Measurements from ENCODE around the gene IL1R1. TPM values are rescaled to one million over a fixed set of nuclear protein-coding genes. Genes with fewer than 3 reads are reported as not detected.

The IL1R1 gene
- total RNA-seq, 1 donor from 2014 or later, result 10.7 TPM

- TF ChIP-seq, protein P1, sequence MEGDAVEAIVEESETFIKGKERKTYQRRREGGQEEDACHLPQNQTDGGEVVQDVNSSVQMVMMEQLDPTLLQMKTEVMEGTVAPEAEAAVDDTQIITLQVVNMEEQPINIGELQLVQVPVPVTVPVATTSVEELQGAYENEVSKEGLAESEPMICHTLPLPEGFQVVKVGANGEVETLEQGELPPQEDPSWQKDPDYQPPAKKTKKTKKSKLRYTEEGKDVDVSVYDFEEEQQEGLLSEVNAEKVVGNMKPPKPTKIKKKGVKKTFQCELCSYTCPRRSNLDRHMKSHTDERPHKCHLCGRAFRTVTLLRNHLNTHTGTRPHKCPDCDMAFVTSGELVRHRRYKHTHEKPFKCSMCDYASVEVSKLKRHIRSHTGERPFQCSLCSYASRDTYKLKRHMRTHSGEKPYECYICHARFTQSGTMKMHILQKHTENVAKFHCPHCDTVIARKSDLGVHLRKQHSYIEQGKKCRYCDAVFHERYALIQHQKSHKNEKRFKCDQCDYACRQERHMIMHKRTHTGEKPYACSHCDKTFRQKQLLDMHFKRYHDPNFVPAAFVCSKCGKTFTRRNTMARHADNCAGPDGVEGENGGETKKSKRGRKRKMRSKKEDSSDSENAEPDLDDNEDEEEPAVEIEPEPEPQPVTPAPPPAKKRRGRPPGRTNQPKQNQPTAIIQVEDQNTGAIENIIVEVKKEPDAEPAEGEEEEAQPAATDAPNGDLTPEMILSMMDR (conservative IDR thresholded peaks at IDR 0.05; ENCODE audit: low read depth, low read length), result no peak
- DNase-seq (ENCODE audit: low read depth), result no peak
- no peak overlapping the region for H3K4me3 ChIP-seq (ENCODE audit: low read depth, low read length)
Observed at GRCh38 chr2:102181376-102181775, 38.8 kb downstream of the IL1R1 start.

DNA sequence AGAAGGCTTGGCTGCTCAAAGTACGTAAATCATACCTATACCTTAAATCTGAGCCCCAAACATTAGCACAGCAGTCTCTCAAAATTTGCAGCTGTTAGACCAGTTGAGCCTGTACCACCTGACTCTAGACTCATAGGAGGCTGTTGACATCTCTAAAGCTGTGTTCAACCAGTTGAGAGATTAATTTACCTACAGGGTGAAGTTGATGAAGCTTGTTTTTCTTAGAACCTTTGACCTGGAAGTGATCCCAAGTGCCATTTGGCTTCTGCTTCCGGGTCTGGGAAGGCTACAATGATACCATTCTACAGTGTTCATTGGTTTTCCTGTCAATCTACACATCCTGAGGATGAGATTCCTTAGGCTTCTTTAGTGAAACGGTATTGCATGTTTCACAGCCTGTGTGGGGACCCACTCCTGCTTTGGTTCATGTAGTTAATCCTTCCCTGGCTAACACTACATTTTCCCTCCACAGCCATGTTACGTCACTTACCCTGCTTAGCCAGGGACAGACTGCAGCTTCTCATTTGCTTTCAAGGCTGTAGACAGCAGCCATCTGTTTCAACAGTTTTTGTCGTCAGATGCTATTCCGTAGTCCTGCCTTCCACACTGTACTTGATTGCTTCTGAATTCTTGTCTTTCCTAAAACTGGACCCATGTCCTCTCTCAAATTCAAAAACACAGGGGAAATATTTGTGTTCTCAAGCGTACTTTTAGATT is 39.5 kb downstream of the IL1R1 start:
- DNase-seq (ENCODE audit: low read depth), result no peak
- TF ChIP-seq, protein P1 (conservative IDR thresholded peaks at IDR 0.05; ENCODE audit: low read depth, low read length), result no peak
- H3K4me3 ChIP-seq (ENCODE audit: low read depth, low read length), result no peak overlapping the region

DNA sequence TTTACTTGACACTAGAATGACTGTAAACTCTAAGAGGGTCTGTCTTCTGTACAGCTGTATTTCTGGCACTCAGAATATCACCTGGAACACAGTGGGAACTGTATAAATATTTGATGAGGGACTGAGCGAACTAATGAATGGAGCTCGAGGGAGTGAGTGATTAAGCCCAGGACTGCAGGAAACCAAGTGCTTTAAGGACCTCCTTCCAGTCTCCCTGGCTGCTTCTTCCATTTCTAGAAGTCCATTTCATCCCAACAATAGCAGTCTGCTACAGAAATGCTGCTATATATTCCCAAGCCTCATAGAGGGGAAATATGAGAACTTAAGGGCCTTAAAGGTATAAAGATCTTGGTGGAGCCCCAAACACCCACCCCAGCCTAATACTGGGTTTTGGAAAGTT is 41.5 kb downstream of the IL1R1 start:
- TF ChIP-seq, protein P1 (conservative IDR thresholded peaks at IDR 0.05; ENCODE audit: low read depth, low read length), result no peak
- no peak for DNase-seq (ENCODE audit: low read depth)

DNA sequence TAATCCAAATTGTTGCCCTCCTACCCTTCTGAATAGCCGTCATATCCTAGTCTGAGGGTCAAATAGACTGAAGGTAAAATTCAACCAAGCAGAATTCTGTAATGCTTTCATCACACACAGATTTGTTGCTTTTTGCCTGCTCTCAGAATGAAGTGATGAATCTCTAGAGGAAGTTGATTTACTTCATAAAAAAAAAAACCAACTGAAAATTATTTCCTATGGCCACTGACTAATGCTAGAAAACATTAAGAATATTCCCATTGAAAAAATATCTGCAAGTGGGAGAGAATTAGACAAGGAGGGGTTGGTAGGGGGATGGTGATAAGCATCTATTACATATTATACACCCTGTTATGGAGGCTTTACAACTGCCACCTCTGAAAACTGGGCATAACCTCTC is 42.0 kb downstream of the IL1R1 start:
- DNase-seq (ENCODE audit: low read depth), result no peak
- H3K4me3 ChIP-seq (ENCODE audit: low read depth, low read length), result no peak overlapping the region
- TF ChIP-seq, protein P1 (conservative IDR thresholded peaks at IDR 0.05; ENCODE audit: low read depth, low read length), result no peak

More for the DNA sequence above, 41.5 kb downstream of the IL1R1 start:
- no peak overlapping the region for H3K4me3 ChIP-seq (ENCODE audit: low read depth, low read length)

- DNase-seq (ENCODE audit: low read depth), result no peak
- no peak overlapping the region for H3K4me3 ChIP-seq (ENCODE audit: low read depth, low read length)
- TF ChIP-seq, protein P1 (conservative IDR thresholded peaks at IDR 0.05; ENCODE audit: low read depth, low read length), result peak; percentile 79
Observed at GRCh38 chr2:102185347-102185746, 42.8 kb downstream of the IL1R1 start.

DNA sequence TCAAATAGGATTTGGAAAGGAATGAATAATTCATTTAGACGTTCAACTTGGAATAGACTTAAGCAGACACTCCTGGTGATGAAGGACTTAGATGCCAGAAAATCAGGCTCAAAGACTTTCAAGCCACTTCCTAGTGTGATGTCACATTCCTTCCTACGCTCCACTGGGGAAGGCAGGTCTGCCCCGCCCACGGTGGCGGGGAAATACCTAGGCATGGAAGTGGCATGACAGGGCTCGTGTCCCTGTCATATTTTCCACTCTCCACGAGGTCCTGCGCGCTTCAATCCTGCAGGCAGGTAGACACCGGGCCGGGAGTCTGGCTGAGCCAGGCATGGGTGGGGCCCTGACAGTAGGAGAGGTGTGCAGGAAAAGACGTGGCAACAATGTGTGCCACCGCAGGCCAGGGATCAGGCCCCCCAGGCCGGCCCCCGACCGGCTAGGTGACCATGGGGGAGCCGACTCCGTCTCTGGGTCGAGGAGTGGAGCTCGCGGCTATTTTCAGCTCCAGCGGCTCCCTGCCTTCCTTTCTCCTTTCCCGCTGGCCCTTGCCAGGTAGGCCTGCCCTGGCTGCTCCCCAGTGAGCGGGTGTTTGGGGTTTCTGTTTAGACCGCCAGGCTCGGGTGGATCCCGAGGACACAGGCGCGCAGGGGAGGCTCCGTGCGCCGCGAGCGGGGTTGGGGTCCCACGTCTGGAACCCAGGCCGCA is 44.4 kb downstream of the IL1R1 start, which contains the start of gene IL1RL2:
IL1RL2 (plus strand) TSS at position 233 of the 705 bp plus-strand sequence. CDS start 845 bp downstream, outside the sequence.
- TF ChIP-seq, protein P1 (conservative IDR thresholded peaks at IDR 0.05; ENCODE audit: low read depth, low read length), result no peak
- peak within 1 kb of the TSS; percentile 59 for H3K4me3 ChIP-seq (ENCODE audit: low read depth, low read length)
- no peak for DNase-seq (ENCODE audit: low read depth)
